AG04449 (cell line): ENCODE results near the gene LONP1.

Source experiments
- CTCF ChIA-PET: fragments of 350-600 bp; formaldehyde crosslinking; extraction: SDS; loops from one replicate; lab custom pipeline; 2021; ENCODE audit warnings: antibody characterized with exemption; lab: Yijun Ruan, JAX
- POLR2A ChIA-PET: fragments of 400-600, 350-600 bp; formaldehyde crosslinking; extraction: SDS; loops from one replicate; lab custom pipeline; 2020; ENCODE audit warnings: antibody characterized with exemption, inconsistent platforms; lab: Yijun Ruan, JAX
- DNase-seq: peaks from one replicate; pipeline ENCODE4 v3.0.0-alpha.2; 2010; ENCODE audit warnings: low read depth, low spot score
- H3K4me3 ChIP-seq: 2 replicates; pipeline ENCODE4 v1.5.1; 2011; ENCODE audit warnings: low read depth, mild to moderate bottlenecking, control low read depth, low read length
- TF ChIP-seq, protein P1 (sequence below): IDR thresholded peaks from one replicate; pipeline ENCODE4 v1.5.1; 2011; ENCODE audit warnings: mild to moderate bottlenecking, moderate library complexity, low read length, control low read depth, inconsistent platforms; ENCODE audit not compliant: insufficient read depth; ENCODE audit errors: missing control alignments

The LONP1 gene

DNA sequence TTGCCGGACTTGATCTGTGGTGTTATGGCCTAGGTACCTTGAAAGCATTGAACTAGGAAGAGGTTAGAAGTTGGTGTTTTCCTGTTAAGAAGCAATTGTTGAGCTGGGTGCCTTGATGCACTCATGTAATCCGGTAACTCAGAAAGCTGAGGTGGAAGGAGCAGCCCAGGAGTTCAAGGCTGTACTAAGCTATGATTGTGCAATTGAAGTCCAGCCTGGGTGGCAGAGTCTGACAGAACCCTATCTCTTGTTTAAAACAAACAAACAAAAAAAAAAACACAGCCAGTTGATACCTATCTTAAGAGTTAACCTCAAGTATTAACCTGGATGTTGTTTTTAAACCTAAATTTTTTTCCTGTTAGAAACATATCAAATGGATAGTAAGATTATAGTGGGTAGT lies 77.7 kb downstream of the LONP1 start:
- TF ChIP-seq, protein P1, sequence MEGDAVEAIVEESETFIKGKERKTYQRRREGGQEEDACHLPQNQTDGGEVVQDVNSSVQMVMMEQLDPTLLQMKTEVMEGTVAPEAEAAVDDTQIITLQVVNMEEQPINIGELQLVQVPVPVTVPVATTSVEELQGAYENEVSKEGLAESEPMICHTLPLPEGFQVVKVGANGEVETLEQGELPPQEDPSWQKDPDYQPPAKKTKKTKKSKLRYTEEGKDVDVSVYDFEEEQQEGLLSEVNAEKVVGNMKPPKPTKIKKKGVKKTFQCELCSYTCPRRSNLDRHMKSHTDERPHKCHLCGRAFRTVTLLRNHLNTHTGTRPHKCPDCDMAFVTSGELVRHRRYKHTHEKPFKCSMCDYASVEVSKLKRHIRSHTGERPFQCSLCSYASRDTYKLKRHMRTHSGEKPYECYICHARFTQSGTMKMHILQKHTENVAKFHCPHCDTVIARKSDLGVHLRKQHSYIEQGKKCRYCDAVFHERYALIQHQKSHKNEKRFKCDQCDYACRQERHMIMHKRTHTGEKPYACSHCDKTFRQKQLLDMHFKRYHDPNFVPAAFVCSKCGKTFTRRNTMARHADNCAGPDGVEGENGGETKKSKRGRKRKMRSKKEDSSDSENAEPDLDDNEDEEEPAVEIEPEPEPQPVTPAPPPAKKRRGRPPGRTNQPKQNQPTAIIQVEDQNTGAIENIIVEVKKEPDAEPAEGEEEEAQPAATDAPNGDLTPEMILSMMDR = no peak
- POLR2A ChIA-PET = no interaction called here
- CTCF ChIA-PET = no interaction called here
- DNase-seq = no peak
- no peak overlapping the region for H3K4me3 ChIP-seq
